Ovary (tissue), 9 donors: ENCODE results near the gene PIK3C2G. TPM values are rescaled to one million over a fixed set of nuclear protein-coding genes. Genes with fewer than 3 reads are reported as not detected.

Experiments
- DNase-seq, 5 donors: peaks; one replicate each; pipeline ENCODE4 v3.0.0-alpha.2; 2019 to 2020
- H3K27ac ChIP-seq, 2 donors: fragments of 200-600 bp; one replicate each; pipeline versions ENCODE4 v1.5.1 to v1.8.0; 2019 to 2022
- H3K27me3 ChIP-seq: fragments of 200-600 bp; one replicate; pipeline ENCODE4 v1.8.0; 2022
- H3K36me3 ChIP-seq: fragments of 200-600 bp; sonication (generic); one replicate; pipeline ENCODE4 v1.5.1; 2019
- H3K4me1 ChIP-seq: one replicate; pipeline ENCODE4 v1.8.1; 2013; ENCODE audit warnings: mild to moderate bottlenecking, moderate library complexity; ENCODE audit not compliant: insufficient read depth
- H3K4me3 ChIP-seq: fragments of 200-600 bp; sonication (generic); one replicate; pipeline ENCODE4 v1.5.1; 2017
- H3K9me3 ChIP-seq, 2 donors: fragments of 200-600 bp in 1 of 2; sonication (generic) in 1 of 2; one replicate each; pipeline versions ENCODE4 v1.5.1 to v1.8.1; 2013 to 2019; ENCODE audit warnings: mild to moderate bottlenecking in 1 of 2, moderate library complexity in 1 of 2
- CTCF ChIP-seq, 3 donors: fragments of 450-650 bp in 2 of 3; fragments of 200-600 bp in 1 of 3; IDR thresholded peaks; one replicate each; pipeline versions ENCODE4 v1.5.1 to v1.8.0; 2016 to 2022; ENCODE audit warnings: antibody characterized with exemption in 3 of 3, mild to moderate bottlenecking in 1 of 3
- EP300 ChIP-seq: sonication (generic); formaldehyde crosslinking; IDR thresholded peaks from one replicate; pipeline ENCODE4 v1.6.1; 2017; ENCODE audit warnings: antibody characterized with exemption
- POLR2A ChIP-seq: fragments of 450-650 bp; IDR thresholded peaks from one replicate; pipeline ENCODE4 v1.6.1; 2017; ENCODE audit warnings: antibody characterized with exemption, mild to moderate bottlenecking, moderate library complexity
- WGBS, 3 donors: extraction: QIAGEN DNeasy Blood & Tissue Kit in 1 of 3; methylation state at CpG; one replicate each; pipeline versions ENCODE4 v1.1.5 to v1.1.7; 2013 to 2017; 5-methylcytosine and 5-hydroxymethylcytosine counted together
- intact Hi-C, 4 donors: fragments of 100-400 bp; cut with DNase I; formaldehyde crosslinking; loops; one replicate each; pipeline versions ENCODE4 v1.11.0 to v1.15.1; 2022 to 2023
- polyA plus RNA-seq, 2 donors: library from polyadenylated mRNA; stranded (reverse); fragments of 200-250 nt in 1 of 2; fragments of 350-450 nt in 1 of 2; fragmentation: Illumina TruSeq in 1 of 2; extraction: RNeasy Lipid Tissue Mini Kit (QIAGEN cat#74804) in 1 of 2; gene quantifications; one replicate each; pipeline ENCODE4 v1.2.3, GENCODE V29; 2013 to 2014
- total RNA-seq, 7 donors: library from RNA; depleted of rRNA in 2 of 7; stranded (reverse); fragments of >200 nt in 2 of 7; fragmentation: NEBNext Ultra II Directional in 3 of 7; extraction: Animal tissue kit (Norgen Biotek cat#: 25700) in 3 of 7; gene quantifications; one replicate each; pipeline versions ENCODE4 v1.1.0 to v1.2.4, GENCODE V29; 2016 to 2023
- donor health status: DM: no; HTN: no; CAD: no; lungs with moderate emphysema.
- donor health status: DM: no; HTN: no; CAD: no.
- donor health status: Bipolar disorder and iron deficiency.
- donor health status: DM: yes; HTN: yes; CAD: no.
- donor health status: DM: no; HTN: no; CAD: no.
- donor health status: DM: yes; HTN: yes; CAD: no.

The PIK3C2G gene
- total and polyA plus RNA-seq, 9 donors: 0.02 to 1.6 (median 0.07) TPM; not detected in 4

GRCh38 chr12:18549598-18549997 is 288.3 kb downstream of the PIK3C2G start:
- intact Hi-C loops: no loop called here
- Histone ChIP-seq H3K27me3 (no peaks in the 10 kb centered on the region), H3K4me3 (no peak overlapping the region), H3K9me3 (no peaks in the 10 kb centered on the region), H3K4me1 (no peaks in the 10 kb centered on the region), H3K27ac (no peak overlapping the region), H3K36me3 (no peaks in the 10 kb centered on the region)
- TF ChIP-seq CTCF (IDR thresholded peaks at IDR 0.05) (no peak), POLR2A (no peak), EP300 (no peak)
- no peak for DNase-seq
- WGBS, 3 donors: 67 to 76% (median 72%) methylated on average over 2 of the region's 2 CpGs

- no peaks in the 10 kb centered on the region for H3K9me3 ChIP-seq
- no peaks in the 10 kb centered on the region for H3K36me3 ChIP-seq
- DNase-seq: no peak
- intact Hi-C loops: no loop called here
- no peaks in the 10 kb centered on the region for H3K4me1 ChIP-seq
- H3K4me3 ChIP-seq: no peak overlapping the region
- TF ChIP-seq CTCF (IDR thresholded peaks at IDR 0.05) (no peak), POLR2A (no peak), EP300 (no peak)
- no peak overlapping the region for H3K27ac ChIP-seq
- no peaks in the 10 kb centered on the region for H3K27me3 ChIP-seq
- 93 to 98% (median 94%) methylated on average over 1 of the region's 1 CpG for WGBS, 3 donors
These were observed 289.8 kb downstream of the PIK3C2G start for GRCh38 chr12:18551106-18551505.

GRCh38 chr12:18551701-18552100 is 290.4 kb downstream of the PIK3C2G start:
- no peaks in the 10 kb centered on the region for H3K27me3 ChIP-seq
- H3K36me3 ChIP-seq: no peaks in the 10 kb centered on the region
- intact Hi-C loops: no loop called here
- no peak overlapping the region for H3K27ac ChIP-seq
- H3K4me1 ChIP-seq: no peaks in the 10 kb centered on the region
- no peaks in the 10 kb centered on the region for H3K9me3 ChIP-seq
- no peak overlapping the region for H3K4me3 ChIP-seq
- DNase-seq: no peak
- WGBS, 3 donors: 85 to 95% (median 95%) methylated on average over 3 of the region's 3 CpGs
- no peak for TF ChIP-seq EP300
- TF ChIP-seq CTCF (IDR thresholded peaks at IDR 0.05): no peak
- no peak for TF ChIP-seq POLR2A

GRCh38 chr12:18552829-18553228 is 291.5 kb downstream of the PIK3C2G start:
- H3K4me1 ChIP-seq: no peaks in the 10 kb centered on the region
- H3K4me3 ChIP-seq: no peak overlapping the region
- WGBS, 3 donors: 93 to 94% (median 94%) methylated on average over 5 of the region's 5 CpGs
- intact Hi-C loops: no loop called here
- H3K36me3 ChIP-seq: no peaks in the 10 kb centered on the region
- no peak overlapping the region for H3K27ac ChIP-seq
- no peaks in the 10 kb centered on the region for H3K27me3 ChIP-seq
- no peak for TF ChIP-seq POLR2A
- TF ChIP-seq EP300: no peak
- TF ChIP-seq CTCF (IDR thresholded peaks at IDR 0.05): no peak
- H3K9me3 ChIP-seq: no peaks in the 10 kb centered on the region
- DNase-seq: no peak

GRCh38 chr12:18556161-18556560 is 294.8 kb downstream of the PIK3C2G start:
- no peak for TF ChIP-seq CTCF (IDR thresholded peaks at IDR 0.05)
- no peak for TF ChIP-seq EP300
- TF ChIP-seq POLR2A: no peak
- WGBS, 3 donors: 82 to 96% (median 85%) methylated on average over 2 of the region's 2 CpGs
- Histone ChIP-seq H3K4me3 (no peak overlapping the region), H3K4me1 (no peaks in the 10 kb centered on the region), H3K27me3 (no peaks in the 10 kb centered on the region), H3K9me3 (no peaks in the 10 kb centered on the region), H3K27ac (no peak overlapping the region), H3K36me3 (no peaks in the 10 kb centered on the region)
- intact Hi-C loops: no loop called here
- no peak for DNase-seq
